HepG2 (cell line): ENCODE measurements around the gene NPAS2. TPM values are rescaled to one million over a fixed set of nuclear protein-coding genes. Genes with fewer than 3 reads are reported as not detected.

Experiments used
- CTCF ChIP-seq: sonication (generic); formaldehyde crosslinking; IDR thresholded peaks from 2 replicates; pipeline ENCODE4 v1.5.0; 2020; ENCODE audit warnings: mild to moderate bottlenecking, missing genetic modification reagents, moderate library complexity
- DDIT3 ChIP-seq: sonication (generic); formaldehyde crosslinking; IDR thresholded peaks from 2 replicates; pipeline ENCODE4 v1.4.0; 2020; ENCODE audit warnings: mild to moderate bottlenecking, missing genetic modification reagents
- HES4 ChIP-seq: sonication (generic); formaldehyde crosslinking; IDR thresholded peaks from 2 replicates; pipeline ENCODE4 v1.9.0; 2021; ENCODE audit warnings: mild to moderate bottlenecking, missing genetic modification reagents, borderline replicate concordance
- HIC2 ChIP-seq: sonication (generic); formaldehyde crosslinking; IDR thresholded peaks from 2 replicates; pipeline ENCODE4 v1.9.0; 2022; ENCODE audit warnings: low read depth, missing genetic modification reagents
- HNRNPL ChIP-seq: fragments of 200-400 bp; formaldehyde crosslinking; IDR thresholded peaks from 2 replicates; pipeline ENCODE4 v1.6.1; 2017; ENCODE audit warnings: mild to moderate bottlenecking, low read depth, low read length
- JUNB ChIP-seq: sonication (generic); formaldehyde crosslinking; IDR thresholded peaks from 2 replicates; pipeline ENCODE4 v1.8.0; 2022; ENCODE audit warnings: missing genetic modification reagents, mild to moderate bottlenecking, borderline replicate concordance
- MAX ChIP-seq: IDR thresholded peaks from 2 replicates; pipeline ENCODE4 v1.6.1; 2012; ENCODE audit warnings: inconsistent platforms
- MED13 ChIP-seq: sonication (generic); formaldehyde crosslinking; IDR thresholded peaks from 2 replicates; pipeline ENCODE4 v1.5.0; 2020; ENCODE audit warnings: missing genetic modification reagents
- SALL1 ChIP-seq: sonication (generic); formaldehyde crosslinking; IDR thresholded peaks from 2 replicates; pipeline ENCODE4 v1.8.0; 2022; ENCODE audit warnings: mild to moderate bottlenecking, missing genetic modification reagents
- SAP130 ChIP-seq: IDR thresholded peaks from 2 replicates; pipeline ENCODE4 v1.6.1; 2016; ENCODE audit warnings: low read depth
- ZFX ChIP-seq: sonication (generic); formaldehyde crosslinking; IDR thresholded peaks from 2 replicates; pipeline ENCODE4 v1.4.0; 2020; ENCODE audit warnings: mild to moderate bottlenecking, low read depth, missing genetic modification reagents, moderate library complexity
- ZFYVE20 ChIP-seq: sonication (generic); formaldehyde crosslinking; IDR thresholded peaks from 2 replicates; pipeline ENCODE4 v1.8.0; 2023; ENCODE audit warnings: low read depth, mild to moderate bottlenecking, moderate library complexity, missing genetic modification reagents, borderline replicate concordance
- ZNF44 ChIP-seq: sonication (generic); formaldehyde crosslinking; IDR thresholded peaks from 2 replicates; pipeline ENCODE4 v1.5.1; 2020; ENCODE audit warnings: mild to moderate bottlenecking, missing genetic modification reagents
- ZNF567 ChIP-seq: sonication (generic); formaldehyde crosslinking; IDR thresholded peaks from 2 replicates; pipeline ENCODE4 v1.8.1; 2023; ENCODE audit warnings: mild to moderate bottlenecking, missing genetic modification reagents, borderline replicate concordance
- ZNF609 ChIP-seq: sonication (generic); formaldehyde crosslinking; IDR thresholded peaks from 2 replicates; pipeline ENCODE4 v1.4.0; 2020; ENCODE audit warnings: mild to moderate bottlenecking, missing genetic modification reagents, borderline replicate concordance
- ZNF710 ChIP-seq: sonication (generic); formaldehyde crosslinking; IDR thresholded peaks from 2 replicates; pipeline ENCODE4 v1.5.0; 2020; ENCODE audit warnings: mild to moderate bottlenecking, missing genetic modification reagents, borderline replicate concordance
- polyA plus RNA-seq, 8 experiments: library from polyadenylated mRNA; depleted of rRNA in 3 of 8; stranded (reverse) in 7 of 8; unstranded in 1 of 8; fragments of >200 nt; fragmentation: Illumina TruSeq in 4 of 8; extraction: Trizol in 4 of 8; gene quantifications; 2 replicates each; pipeline versions ENCODE4 v1.2.1 to v1.2.3, GENCODE V29; 2011 to 2016; ENCODE audit warnings: low read depth in 4 of 8, missing spikeins in 1 of 8, mixed read lengths in 1 of 8; ENCODE audit not compliant: insufficient read depth in 1 of 8
- total RNA-seq, 5 experiments: library from RNA; depleted of rRNA; stranded (reverse); fragments of >200 nt; fragmentation: Illumina TruSeq; extraction: Trizol; gene quantifications; 2 replicates each; pipeline ENCODE4 v1.2.3, GENCODE V29; 2016; ENCODE audit warnings: low read depth in 1 of 5

NPAS2 gene
- total and polyA plus RNA-seq, 2 of the 13 experiments (the other 11 are each of a cell fraction or from before 2014, with no cell fraction given): 14.8 to 37.5 TPM

GRCh38 chr2:100819370-100820272 lies at the start of gene NPAS2 (continued):
- TF ChIP-seq JUNB: no peak
- TF ChIP-seq HNRNPL: no peak
- TF ChIP-seq ZFX: peak; percentile 44
- TF ChIP-seq ZNF609: no peak
- TF ChIP-seq SALL1 (CRISPR knock-in tag): peak; percentile 32; the same call in 1 of the 2 replicates
- no peak for TF ChIP-seq MED13 (CRISPR knock-in tag)
- TF ChIP-seq MAX: peak; percentile 38
- TF ChIP-seq ZNF710 (CRISPR knock-in tag): no peak
- 0 out of 2 replicates have a peak, but pooled peaks have one; percentile 52 for TF ChIP-seq ZNF567 (CRISPR knock-in tag)
- TF ChIP-seq ZFYVE20 (CRISPR knock-in tag): no peak
- no peak; the same call in 1 of the 2 replicates for TF ChIP-seq HIC2 (CRISPR knock-in tag)
- TF ChIP-seq ZNF44 (CRISPR knock-in tag): no peak
- TF ChIP-seq HES4 (CRISPR knock-in tag): 0 out of 2 replicates have a peak, but pooled peaks have one; percentile 52
- TF ChIP-seq DDIT3: no peak
- 0 out of 2 replicates have a peak, but pooled peaks have one; percentile 5 for TF ChIP-seq SAP130 (CRISPR knock-in tag)
- TF ChIP-seq CTCF (CRISPR knock-in tag): peak; percentile 32
